PC-3 (cell line): Measurements from ENCODE around the gene KCTD12. TPM values are rescaled to one million over a fixed set of nuclear protein-coding genes. Genes with fewer than 3 reads are reported as not detected.

Source experiments
- ATAC-seq: fragments of 200-7000 bp; cut with Tn5 transposase; 2 replicates; pipeline ENCODE4 v1.9.1; 2020; ENCODE audit warnings: mild to moderate bottlenecking, moderate library complexity
- BruUV-seq: library from RNA; stranded (reverse); fragments of 400-500 nt; replicated peaks from 2 replicates; lab custom pipeline; 2021; lab: Mats Ljungman, UMichigan
- CTCF ChIA-PET: fragments of 300-600 bp; sonication (Branson Sonifier 250); formaldehyde crosslinking; loops from one replicate; lab custom pipeline; 2022; ENCODE audit warnings: antibody characterized with exemption; lab: Charles Lee
- POLR2A ChIA-PET: fragments of 300-600 bp; sonication (Branson Sonifier 250); formaldehyde crosslinking; loops from one replicate; lab custom pipeline; 2022; ENCODE audit warnings: antibody characterized with exemption; ENCODE audit not compliant: unreplicated experiment; lab: Charles Lee
- DNase-seq: peaks from one replicate; pipeline ENCODE4 v3.0.0-alpha.2; 2015
- H2AFZ ChIP-seq: fragments of 300-600 bp; sonication (generic); 2 replicates; pipeline ENCODE4 v1.6.0; 2016; ENCODE audit warnings: antibody characterized with exemption, low read length
- H3F3A ChIP-seq: fragments of 300-600 bp; sonication (generic); one replicate; pipeline ENCODE4 v1.6.0; 2017; ENCODE audit warnings: antibody characterized with exemption, low read length, control low read depth, mild to moderate bottlenecking; ENCODE audit not compliant: unreplicated experiment
- H3K27ac ChIP-seq: fragments of 300-600 bp; sonication (generic); 2 replicates; pipeline ENCODE4 v1.5.1; 2016; ENCODE audit warnings: mild to moderate bottlenecking, low read length
- H3K27me3 ChIP-seq: fragments of 300-600 bp; sonication (generic); 2 replicates; pipeline ENCODE4 v1.6.1; 2016; ENCODE audit warnings: low read length, mixed read lengths
- H3K36me3 ChIP-seq: fragments of 300-600 bp; sonication (generic); 2 replicates; pipeline ENCODE4 v1.6.1; 2016; ENCODE audit warnings: low read depth, mixed run types, low read length, mixed read lengths
- H3K4me1 ChIP-seq: fragments of 300-600 bp; sonication (generic); 2 replicates; pipeline ENCODE4 v1.5.1; 2016; ENCODE audit warnings: low read length; ENCODE audit not compliant: insufficient read depth
- H3K4me2 ChIP-seq: fragments of 300-600 bp; sonication (generic); 2 replicates; pipeline ENCODE4 v1.6.0; 2016; ENCODE audit warnings: low read length
- H3K4me3 ChIP-seq: fragments of 300-600 bp; sonication (generic); 2 replicates; pipeline ENCODE4 v1.5.1; 2016; ENCODE audit warnings: mild to moderate bottlenecking, low read length, mixed read lengths
- H3K79me2 ChIP-seq: fragments of 300-600 bp; sonication (generic); 2 replicates; pipeline ENCODE4 v1.6.1; 2017; ENCODE audit warnings: low read length, mixed read lengths
- H3K9ac ChIP-seq: fragments of 300-600 bp; sonication (generic); 2 replicates; pipeline ENCODE4 v1.6.0; 2016; ENCODE audit warnings: mild to moderate bottlenecking, low read length
- H3K9me2 ChIP-seq: fragments of 300-600 bp; sonication (generic); replicated peaks from 2 replicates; pipeline ENCODE4 v1.6.1; 2016; ENCODE audit warnings: mixed run types, low read length, mixed read lengths
- H3K9me3 ChIP-seq: fragments of 300-600 bp; sonication (generic); 2 replicates; pipeline ENCODE4 v1.6.1; 2016; ENCODE audit warnings: low read length, mixed read lengths
- H4K20me1 ChIP-seq: fragments of 300-600 bp; sonication (generic); 2 replicates; pipeline ENCODE4 v1.6.1; 2016; ENCODE audit warnings: low read length, mixed read lengths
- CTCF ChIP-seq: fragments of 300-600 bp; sonication (generic); conservative IDR thresholded peaks from 2 replicates; pipeline ENCODE4 v1.5.1; 2017; ENCODE audit warnings: antibody characterized with exemption, low read depth, mild to moderate bottlenecking, low read length
- EZH2 ChIP-seq: fragments of 300-600 bp; sonication (generic); IDR thresholded peaks from one replicate; pipeline ENCODE4 v1.6.1; 2017; ENCODE audit warnings: antibody characterized with exemption, mild to moderate bottlenecking, low read length; ENCODE audit not compliant: unreplicated experiment
- EZH2phosphoT487 ChIP-seq: fragments of 300-600 bp; sonication (generic); IDR thresholded peaks from 2 replicates; pipeline ENCODE4 v1.6.1; 2018; ENCODE audit warnings: mild to moderate bottlenecking, antibody characterized with exemption, low read length, borderline replicate concordance
- intact Hi-C: fragments of 100-400 bp; cut with micrococcal nuclease; formaldehyde crosslinking; loops from 2 replicates; pipeline ENCODE4 v1.9.0; 2023
- total RNA-seq: library from RNA; depleted of rRNA; stranded (reverse); fragments of >200 nt; gene quantifications from 2 replicates; pipeline ENCODE4 v1.2.3, GENCODE V29; 2014

KCTD12 gene
- total RNA-seq, 1 experiment from 2014 or later: 7.0 TPM

GRCh38 chr13:76863022-76863421 is 23.2 kb downstream of the KCTD12 start:
- H3K4me1 ChIP-seq: no peaks in the 10 kb centered on the region
- H3F3A ChIP-seq: no peaks in the 10 kb centered on the region
- H3K27me3 ChIP-seq: no peaks in the 10 kb centered on the region
- no TSS peak for BruUV-seq
- no peaks in the 10 kb centered on the region for H3K79me2 ChIP-seq
- no peaks in the 10 kb centered on the region for H4K20me1 ChIP-seq
- H3K36me3 ChIP-seq: no peaks in the 10 kb centered on the region
- H3K9ac ChIP-seq: no peak overlapping the region
- DNase-seq: no peak
- intact Hi-C loops: no loop called here
- ChIA-PET POLR2A (no interaction called here), CTCF (no interaction called here)
- no peaks in the 10 kb centered on the region for H3K9me3 ChIP-seq
- no peak overlapping the region for H3K27ac ChIP-seq
- no peak overlapping the region for H3K4me3 ChIP-seq
- H2AFZ ChIP-seq: no peak overlapping the region
- no peak for ATAC-seq
- no peak for TF ChIP-seq CTCF
- no peak for TF ChIP-seq EZH2
- no peak overlapping the region for H3K4me2 ChIP-seq
- H3K9me2 ChIP-seq: no peaks in the 10 kb centered on the region

- H3F3A ChIP-seq: no peaks in the 10 kb centered on the region
- no peak overlapping the region for H3K4me3 ChIP-seq
- no TSS peak for BruUV-seq
- CTCF ChIA-PET: no interaction called here
- TF ChIP-seq CTCF (no peak), EZH2 (no peak), EZH2phosphoT487 (no peak)
- no peaks in the 10 kb centered on the region for H3K27me3 ChIP-seq
- H3K27ac ChIP-seq: no peak overlapping the region
- ATAC-seq (no peak), DNase-seq (no peak)
- POLR2A ChIA-PET: no interaction called here
- no peaks in the 10 kb centered on the region for H3K4me1 ChIP-seq
- no peak overlapping the region for H3K9ac ChIP-seq
- no peaks in the 10 kb centered on the region for H4K20me1 ChIP-seq
- H3K79me2 ChIP-seq: no peaks in the 10 kb centered on the region
- intact Hi-C loops: no loop called here
- H3K9me3 ChIP-seq: no peaks in the 10 kb centered on the region
- no peak overlapping the region for H2AFZ ChIP-seq
- H3K9me2 ChIP-seq: no peaks in the 10 kb centered on the region
- no peaks in the 10 kb centered on the region for H3K36me3 ChIP-seq
- no peak overlapping the region for H3K4me2 ChIP-seq
These were observed 24.3 kb downstream of the KCTD12 start for GRCh38 chr13:76861859-76862258.

GRCh38 chr13:76860706-76861105 is 25.5 kb downstream of the KCTD12 start:
- H3K9ac ChIP-seq: no peak overlapping the region
- DNase-seq (no peak), ATAC-seq (no peak)
- H3K4me1 ChIP-seq: 0 out of 2 replicates have a peak, but pooled peaks cover 3% of the 10 kb centered on the region
- no peaks in the 10 kb centered on the region for H3K79me2 ChIP-seq
- ChIA-PET POLR2A (no interaction called here), CTCF (no interaction called here)
- BruUV-seq: no TSS peak
- H3K36me3 ChIP-seq: no peaks in the 10 kb centered on the region
- TF ChIP-seq EZH2phosphoT487 (no peak), CTCF (no peak), EZH2 (no peak)
- H2AFZ ChIP-seq: no peak overlapping the region
- H3F3A ChIP-seq: no peaks in the 10 kb centered on the region
- no peak overlapping the region for H3K4me2 ChIP-seq
- H3K9me3 ChIP-seq: no peaks in the 10 kb centered on the region
- intact Hi-C loops: no loop called here
- no peak overlapping the region for H3K27ac ChIP-seq
- no peaks in the 10 kb centered on the region for H4K20me1 ChIP-seq
- no peaks in the 10 kb centered on the region for H3K9me2 ChIP-seq
- no peaks in the 10 kb centered on the region for H3K27me3 ChIP-seq
- H3K4me3 ChIP-seq: no peak overlapping the region
